ENCODE data around the gene TNRC18.
"Not testable (repeated sequence)": the region's sequence is repeated elsewhere in the genome, so short reads cannot be mapped to it uniquely, and the experiment has no call there.

Gene TNRC18

GRCh38 chr7:5295039-5296014 lies 128.3 kb downstream of the TNRC18 start:
- H3K4me1 Mint-ChIP-seq = peaks cover 7% of the 10 kb centered on the region
- DNase-seq = no peak
- no peak overlapping the region for H3K4me3 Mint-ChIP-seq
- peaks cover 4% of the 10 kb centered on the region for H3K9me3 Mint-ChIP-seq
- ATAC-seq = no peak
- H3K36me3 Mint-ChIP-seq (ENCODE audit: low read depth) = peaks cover 2% of the 10 kb centered on the region
- no peak overlapping the region for H3K27ac Mint-ChIP-seq
- H3K27me3 Mint-ChIP-seq = peaks cover 19% of the 10 kb centered on the region

DNA sequence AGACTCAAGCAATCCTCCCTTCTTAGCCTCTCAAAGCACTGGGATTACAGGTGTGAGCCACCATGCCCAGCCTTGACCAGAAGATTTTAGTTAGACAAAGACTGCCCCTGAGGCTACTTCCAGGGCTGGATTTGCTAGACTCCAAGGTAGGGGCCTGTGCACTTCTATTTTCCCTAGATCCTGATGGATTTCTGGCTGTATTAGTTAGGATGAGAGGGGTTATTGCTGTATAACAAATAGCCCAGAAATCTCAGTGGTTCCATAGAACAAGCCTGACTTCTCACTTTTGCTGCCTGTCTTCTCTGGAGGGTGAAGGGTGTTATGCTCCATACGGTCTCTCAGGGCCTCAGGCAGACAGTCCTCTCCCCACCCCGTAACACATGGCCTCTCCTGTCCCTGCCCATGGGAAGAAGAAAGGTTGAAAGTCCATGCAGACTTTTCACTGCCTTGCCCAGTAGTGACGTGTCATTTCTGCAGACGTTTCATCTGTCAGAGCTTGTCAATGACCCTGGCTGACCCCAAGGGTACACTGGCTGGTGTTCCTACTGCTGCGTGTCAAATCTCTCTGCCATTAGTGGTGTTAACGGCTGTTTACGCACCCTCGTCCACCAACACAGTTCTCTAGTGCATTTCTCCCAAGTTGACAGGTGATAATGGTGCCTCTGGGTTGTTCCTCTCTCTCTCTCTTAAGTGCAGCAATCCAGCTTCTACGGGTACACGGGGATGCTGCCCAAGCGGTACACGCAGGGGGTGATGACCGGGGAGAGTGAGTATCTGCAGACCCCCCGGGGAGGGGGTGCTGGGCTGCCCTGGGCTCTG lies 129.3 kb downstream of the TNRC18 start:
- DNase-seq (no peak), ATAC-seq (no peak)
- H3K9me3 Mint-ChIP-seq = peaks cover 4% of the 10 kb centered on the region
- peaks cover 19% of the 10 kb centered on the region for H3K27me3 Mint-ChIP-seq
- peaks cover 7% of the 10 kb centered on the region for H3K4me1 Mint-ChIP-seq
- H3K27ac Mint-ChIP-seq = no peak overlapping the region
- H3K4me3 Mint-ChIP-seq = no peak overlapping the region
- peaks cover 2% of the 10 kb centered on the region for H3K36me3 Mint-ChIP-seq (ENCODE audit: low read depth)

GRCh38 chr7:5291711-5292335 lies 131.8 kb downstream of the TNRC18 start:
- not testable (repeated sequence) for ATAC-seq; H3K27me3 Mint-ChIP-seq; H3K4me3 Mint-ChIP-seq; H3K9me3 Mint-ChIP-seq; H3K36me3 Mint-ChIP-seq (ENCODE audit: low read depth); H3K4me1 Mint-ChIP-seq; DNase-seq; H3K27ac Mint-ChIP-seq

GRCh38 chr7:5291301-5291700 lies 132.3 kb downstream of the TNRC18 start:
- H3K9me3 Mint-ChIP-seq = peaks cover 4% of the 10 kb centered on the region
- H3K4me1 Mint-ChIP-seq = no peaks in the 10 kb centered on the region
- H3K36me3 Mint-ChIP-seq (ENCODE audit: low read depth) = no peaks in the 10 kb centered on the region
- H3K27ac Mint-ChIP-seq = no peak overlapping the region
- no peak for ATAC-seq
- no peak for DNase-seq
- peaks cover 8% of the 10 kb centered on the region for H3K27me3 Mint-ChIP-seq
- no peak overlapping the region for H3K4me3 Mint-ChIP-seq

GRCh38 chr7:5289355-5289754 lies 134.3 kb downstream of the TNRC18 start:
- Mint-ChIP-seq H3K27ac (no peak overlapping the region), H3K27me3 (peaks cover 4% of the 10 kb centered on the region), H3K4me1 (no peaks in the 10 kb centered on the region), H3K4me3 (no peak overlapping the region), H3K36me3 (ENCODE audit: low read depth) (no peaks in the 10 kb centered on the region), H3K9me3 (no peaks in the 10 kb centered on the region)
- DNase-seq = no peak
- no peak for ATAC-seq

- not testable (repeated sequence) for H3K27ac Mint-ChIP-seq; H3K4me3 Mint-ChIP-seq; H3K27me3 Mint-ChIP-seq; H3K36me3 Mint-ChIP-seq (ENCODE audit: low read depth); H3K4me1 Mint-ChIP-seq; ATAC-seq; H3K9me3 Mint-ChIP-seq; DNase-seq
Measured at GRCh38 chr7:5288560-5288959, 135.1 kb downstream of the TNRC18 start.

DNA sequence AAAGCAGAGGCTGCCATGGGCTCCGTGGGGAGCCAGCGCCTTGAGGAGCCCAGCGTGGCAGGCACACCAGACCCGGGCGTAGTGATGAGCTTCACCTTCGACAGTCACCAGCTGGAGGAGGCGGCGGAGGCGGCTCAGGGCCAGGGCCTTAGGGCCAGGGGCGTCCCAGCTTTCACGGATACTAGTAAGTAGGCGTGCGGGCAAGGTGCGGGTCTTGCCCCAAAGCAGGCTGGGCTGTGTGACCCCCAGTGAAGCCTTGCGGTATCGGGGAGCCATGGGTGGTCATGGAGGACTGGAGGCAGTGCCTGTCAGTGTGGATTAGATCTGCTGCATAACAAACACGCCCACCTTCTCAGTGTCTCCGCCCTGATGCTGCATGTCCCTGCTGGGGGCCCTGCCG lies 135.8 kb downstream of the TNRC18 start:
- peaks cover 8% of the 10 kb centered on the region for H3K27me3 Mint-ChIP-seq
- H3K27ac Mint-ChIP-seq = no peak overlapping the region
- ATAC-seq (no peak), DNase-seq (no peak)
- H3K36me3 Mint-ChIP-seq (ENCODE audit: low read depth) = no peaks in the 10 kb centered on the region
- no peaks in the 10 kb centered on the region for H3K9me3 Mint-ChIP-seq
- no peaks in the 10 kb centered on the region for H3K4me1 Mint-ChIP-seq
- no peak overlapping the region for H3K4me3 Mint-ChIP-seq

- H3K36me3 Mint-ChIP-seq (ENCODE audit: low read depth); DNase-seq; H3K27me3 Mint-ChIP-seq; ATAC-seq; H3K9me3 Mint-ChIP-seq; H3K4me1 Mint-ChIP-seq; H3K4me3 Mint-ChIP-seq; H3K27ac Mint-ChIP-seq: not testable (repeated sequence)
Measured at GRCh38 chr7:5287373-5287772, 136.3 kb downstream of the TNRC18 start.

GRCh38 chr7:5286933-5287332 lies 136.7 kb downstream of the TNRC18 start:
- DNase-seq (no peak), ATAC-seq (no peak)
- Mint-ChIP-seq H3K4me3 (no peak overlapping the region), H3K27me3 (peaks cover 8% of the 10 kb centered on the region), H3K4me1 (no peaks in the 10 kb centered on the region), H3K9me3 (no peaks in the 10 kb centered on the region), H3K27ac (no peak overlapping the region), H3K36me3 (ENCODE audit: low read depth) (no peaks in the 10 kb centered on the region)

- Mint-ChIP-seq H3K27me3 (peaks cover 18% of the 10 kb centered on the region), H3K4me3 (no peak overlapping the region), H3K4me1 (no peaks in the 10 kb centered on the region), H3K27ac (no peak overlapping the region), H3K9me3 (no peaks in the 10 kb centered on the region), H3K36me3 (ENCODE audit: low read depth) (no peaks in the 10 kb centered on the region)
- ATAC-seq = peak; percentile 30
- peak; percentile 33 for DNase-seq
Measured at GRCh38 chr7:5284304-5285281, 139.0 kb downstream of the TNRC18 start.

DNA sequence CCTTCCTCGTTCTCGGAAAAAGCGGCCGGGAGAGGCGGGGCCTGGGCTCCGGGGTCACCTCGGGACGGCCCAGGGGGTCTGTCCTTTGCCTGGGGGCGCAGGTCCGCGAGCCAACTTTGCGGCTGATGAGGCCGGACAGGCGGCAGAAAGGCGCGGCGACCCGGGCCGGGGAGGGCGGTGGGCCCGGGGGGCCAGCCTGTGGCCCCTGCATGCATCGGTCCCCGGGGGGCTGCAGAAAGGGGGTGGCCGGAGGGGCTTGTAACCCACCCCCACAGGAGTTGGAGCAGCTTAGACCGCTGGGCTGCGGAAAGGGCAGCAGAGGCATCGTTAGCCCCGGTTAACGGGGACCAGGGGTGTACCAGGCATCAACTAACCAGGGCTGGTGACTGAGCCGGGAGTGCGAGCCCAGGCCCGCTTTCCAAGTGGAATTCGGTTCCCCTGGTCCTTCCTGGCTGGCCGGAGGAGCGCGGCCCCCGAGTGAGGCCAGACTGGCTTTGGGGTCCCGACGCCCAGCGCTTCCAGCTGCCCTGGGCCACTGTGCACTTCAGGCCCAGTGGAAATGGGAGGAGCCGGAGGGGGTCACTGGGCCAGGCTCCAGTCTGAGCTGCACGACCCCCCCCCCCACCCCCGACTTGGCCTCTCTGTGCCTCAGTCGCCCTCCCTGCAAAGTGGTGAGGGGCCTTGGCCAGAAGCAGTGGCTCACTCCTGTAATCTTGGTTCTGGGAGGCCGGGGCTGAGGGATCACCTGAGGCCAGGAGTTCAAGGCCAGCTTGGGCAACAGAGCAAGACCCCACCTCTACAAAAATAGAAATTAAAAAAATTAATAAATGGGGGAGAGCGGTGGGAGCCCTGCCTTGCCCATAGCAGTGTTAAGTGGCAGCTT lies 140.0 kb downstream of the TNRC18 start:
- no peak overlapping the region for H3K4me3 Mint-ChIP-seq
- no peak for ATAC-seq

DNA sequence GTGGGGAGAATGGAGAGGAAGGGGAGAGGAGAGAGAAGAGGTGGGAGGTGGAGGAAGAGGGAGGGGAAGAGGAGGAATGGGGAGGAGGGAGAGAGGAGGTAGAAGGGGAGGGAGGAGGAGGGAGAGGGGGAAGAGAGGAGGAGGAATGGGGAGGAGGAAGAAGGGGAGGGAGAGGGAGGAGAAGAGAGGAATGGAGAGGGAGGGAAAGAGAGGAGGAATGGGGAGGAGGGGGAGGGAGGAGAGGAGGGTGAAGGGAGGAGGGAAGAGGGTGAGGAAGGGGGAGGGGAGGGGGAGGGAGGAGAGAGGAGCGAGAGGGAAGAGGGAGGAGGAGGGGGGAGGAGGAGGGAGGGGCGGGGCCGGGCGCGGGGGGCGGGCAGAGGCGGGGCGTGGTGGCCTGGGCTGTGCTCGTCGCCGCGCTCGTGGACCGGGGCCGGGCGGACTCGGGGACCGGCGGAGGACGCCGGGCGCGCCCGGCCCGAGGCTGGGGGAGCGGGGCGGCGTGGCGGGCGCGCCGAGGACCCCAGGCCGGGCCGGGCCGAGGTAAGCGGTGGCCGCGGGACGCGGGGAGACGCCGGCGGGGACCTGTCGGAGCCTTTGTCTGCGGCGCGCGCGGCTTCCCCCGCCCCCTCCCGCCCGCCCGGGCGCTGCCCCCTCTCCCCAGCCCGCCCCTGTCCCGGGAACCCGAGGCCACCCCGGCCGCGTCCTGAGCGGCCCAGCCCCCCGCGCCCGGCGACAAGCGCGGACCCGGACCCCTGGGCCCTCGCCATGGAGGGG lies 140.9 kb downstream of the TNRC18 start, which contains the start of gene SLC29A4:
Gene SLC29A4, plus strand, starts transcription at position 401 of the 774 bp plus-strand sequence. CDS start 4,874 bp downstream, outside the sequence.
- Mint-ChIP-seq H3K9me3 (no peaks in the 10 kb centered on the region), H3K36me3 (ENCODE audit: low read depth) (no peaks in the 10 kb centered on the region), H3K4me1 (no peaks in the 10 kb centered on the region), H3K27ac (no peak within 1 kb of the TSS), H3K27me3 (peaks cover 20% of the 10 kb centered on the region), H3K4me3 (no peak within 1 kb of the TSS)
- ATAC-seq = peak; percentile 55
- peak; percentile 30 for DNase-seq

More for the DNA sequence above, 140.0 kb downstream of the TNRC18 start:
- no peak overlapping the region for H3K27ac Mint-ChIP-seq
- H3K27me3 Mint-ChIP-seq = peaks cover 20% of the 10 kb centered on the region
- no peaks in the 10 kb centered on the region for H3K4me1 Mint-ChIP-seq
- H3K9me3 Mint-ChIP-seq = no peaks in the 10 kb centered on the region
- no peaks in the 10 kb centered on the region for H3K36me3 Mint-ChIP-seq (ENCODE audit: low read depth)
- DNase-seq = no peak
